ENCODE data around the gene SLIRP.
"Not testable (repeated sequence)": the region's sequence is repeated elsewhere in the genome, so short reads cannot be mapped to it uniquely, and the experiment has no call there.

Gene SLIRP

GRCh38 chr14:77707724-77708408 is at the start of gene SLIRP, which contains the start of gene ALKBH1:
SLIRP (plus strand) TSS chr14:77708103; CDS start chr14:77708112, 9 bp downstream.
ALKBH1 (minus strand) TSS chr14:77708023; CDS start chr14:77708004, 19 bp downstream.
- FAIRE-seq = no peak

DNA sequence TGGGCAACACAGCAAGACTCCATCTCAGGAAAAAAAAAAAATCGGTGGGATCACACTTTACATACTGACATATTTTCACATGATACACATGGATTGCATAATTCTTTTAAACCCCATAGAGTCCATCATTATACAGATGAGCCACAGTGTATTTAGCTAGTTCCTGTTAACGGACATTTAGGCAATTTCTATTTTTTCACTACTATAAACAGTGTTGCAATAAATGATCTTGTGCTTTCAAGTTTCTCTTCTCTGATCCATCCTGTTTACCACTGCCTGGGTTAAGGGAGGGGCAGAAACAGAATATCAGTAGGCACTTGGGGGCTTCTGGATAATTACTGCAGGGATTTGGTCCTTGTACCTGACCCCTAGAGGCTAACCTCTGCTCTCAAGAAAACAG is 48.1 kb upstream of the SLIRP start:
- FAIRE-seq = no peak

DNA sequence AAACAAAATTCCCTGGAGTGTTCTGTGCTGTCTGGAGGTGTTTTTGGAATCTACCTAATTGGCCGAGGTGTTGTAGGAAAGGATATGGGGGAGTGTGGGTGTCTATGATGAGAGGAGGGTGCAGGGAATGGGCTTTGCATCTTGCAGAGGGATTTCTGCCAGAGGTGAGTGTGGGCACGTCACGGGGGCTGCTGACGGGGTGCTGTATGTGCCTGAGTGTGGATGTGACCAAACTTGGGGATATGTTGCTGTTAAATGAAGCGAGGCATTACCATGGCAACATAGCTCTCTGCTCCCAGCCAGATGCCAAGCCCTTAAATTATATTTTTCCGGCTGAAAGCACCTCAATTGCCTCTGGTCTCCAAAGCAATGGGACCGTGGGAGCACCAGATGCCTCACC is 47.1 kb upstream of the SLIRP start:
- FAIRE-seq = no peak

GRCh38 chr14:77661562-77661961 is 46.3 kb upstream of the SLIRP start:
- not testable (repeated sequence) for FAIRE-seq

DNA sequence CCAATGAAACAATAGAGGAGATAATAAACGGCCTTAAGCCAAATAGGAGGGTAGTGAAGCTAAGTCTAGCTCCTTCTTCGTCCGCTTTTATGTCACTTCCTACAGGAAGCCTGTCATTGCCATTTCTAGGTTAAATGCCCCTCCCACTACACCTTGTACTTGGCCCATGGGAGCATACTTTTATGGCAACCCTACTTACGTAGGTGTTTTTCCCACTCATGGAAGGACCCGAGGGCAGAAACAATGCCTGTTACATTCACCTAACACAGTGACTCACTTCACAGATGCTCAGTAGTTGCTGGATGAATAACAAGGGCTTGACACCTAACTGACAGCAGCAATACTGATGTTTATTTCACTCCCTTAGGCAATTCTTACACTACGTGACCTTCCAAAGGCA is 44.6 kb upstream of the SLIRP start:
- FAIRE-seq = no peak

DNA sequence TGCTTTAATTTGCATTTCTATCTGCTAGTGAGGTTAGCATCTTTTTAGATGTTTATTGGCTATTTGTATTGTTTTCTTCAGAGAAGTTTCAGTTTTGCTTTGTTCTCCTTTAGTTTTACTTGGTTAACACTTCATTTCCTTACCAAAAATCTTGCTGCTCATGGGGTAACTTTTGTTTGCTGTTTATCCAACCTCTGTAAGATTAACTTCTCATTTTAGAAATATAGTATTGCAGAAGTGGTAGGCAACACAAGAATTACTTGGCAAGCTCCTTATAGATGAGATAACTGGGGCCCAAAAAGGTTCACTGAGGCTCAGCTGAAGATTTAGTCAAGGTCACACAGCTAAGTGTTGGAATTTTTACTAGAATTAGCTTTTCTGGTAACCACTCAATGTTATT is 40.6 kb upstream of the SLIRP start:
- no peak for FAIRE-seq

- FAIRE-seq = no peak
Observed at GRCh38 chr14:77673193-77673592, 34.7 kb upstream of the SLIRP start.

DNA sequence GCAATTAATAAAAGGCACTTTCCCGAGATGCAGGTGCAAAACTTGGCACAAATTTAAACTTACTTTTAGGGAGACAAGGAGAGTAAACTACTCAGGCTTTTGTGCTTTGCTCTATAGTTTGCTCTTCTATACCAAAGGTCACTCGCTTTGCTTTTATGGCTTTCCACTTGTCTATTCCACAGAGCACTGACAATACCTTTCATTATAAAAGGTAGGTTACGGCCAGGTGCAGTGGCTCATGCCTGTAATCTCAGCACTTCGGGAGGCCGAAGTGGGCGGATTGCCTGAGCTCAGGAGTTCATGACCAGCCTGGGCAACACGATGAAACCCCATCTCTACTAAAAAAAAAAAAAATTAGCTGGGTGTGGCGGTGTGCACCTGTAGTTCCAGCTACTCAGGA is 33.0 kb upstream of the SLIRP start:
- FAIRE-seq = no peak

GRCh38 chr14:77681196-77682157 is 26.4 kb upstream of the SLIRP start:
- no peak for FAIRE-seq

GRCh38 chr14:77682158-77682553 is 25.7 kb upstream of the SLIRP start:
- no peak for FAIRE-seq

- no peak for FAIRE-seq
Observed at GRCh38 chr14:77691259-77691658, 16.6 kb upstream of the SLIRP start.

- FAIRE-seq = no peak
Observed at GRCh38 chr14:77707355-77707723, 564 bp upstream of the SLIRP start.

GRCh38 chr14:77708749-77709148 is 846 bp downstream of the SLIRP start:
- no peak for FAIRE-seq

DNA sequence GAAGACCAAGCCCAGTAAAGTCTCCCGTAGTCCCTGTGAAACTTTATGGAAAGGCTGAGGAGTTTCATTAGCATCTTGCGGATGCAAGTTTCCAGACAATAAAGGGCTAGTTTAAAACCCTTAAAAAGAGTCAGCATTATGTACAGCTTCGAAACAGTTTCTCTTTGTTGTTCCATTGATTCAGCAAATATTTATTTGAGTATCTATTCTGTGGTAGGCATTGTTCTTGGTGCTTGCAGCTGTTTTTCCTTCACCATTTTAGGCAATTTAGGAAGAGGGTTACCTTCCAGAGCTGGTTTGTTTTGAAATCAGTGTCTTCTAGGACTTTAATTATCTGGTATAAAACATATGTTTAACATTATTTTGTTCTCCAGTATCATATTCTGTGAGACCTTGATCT is 1.5 kb downstream of the SLIRP start:
- FAIRE-seq = no peak

DNA sequence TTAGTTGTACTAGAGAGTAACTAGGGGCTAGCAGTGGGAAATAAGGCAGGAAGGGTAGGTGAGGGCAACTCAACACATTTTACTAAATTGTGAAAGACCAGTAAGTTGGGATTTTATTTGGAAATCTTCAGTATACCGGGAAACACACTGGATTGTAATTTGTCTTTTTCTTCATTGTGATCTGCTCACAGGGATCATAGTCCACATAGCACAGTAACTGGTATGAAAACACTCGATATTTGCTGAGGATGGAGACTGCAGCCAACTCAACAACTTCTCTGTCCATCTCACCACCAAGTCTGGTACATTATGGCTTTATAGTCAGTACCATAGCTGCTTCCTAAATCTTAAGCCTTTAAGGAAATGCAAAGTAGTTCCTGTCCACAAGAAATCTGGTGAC is 2.5 kb downstream of the SLIRP start:
- no peak for FAIRE-seq

- FAIRE-seq = no peak
Observed at GRCh38 chr14:77714926-77715325, 7.0 kb downstream of the SLIRP start.

- no peak for FAIRE-seq
Observed at GRCh38 chr14:77717608-77718305, 9.9 kb downstream of the SLIRP start.

- FAIRE-seq = no peak
Observed at GRCh38 chr14:77721437-77721836, 13.5 kb downstream of the SLIRP start.

- no peak for FAIRE-seq
Observed at GRCh38 chr14:77722301-77722700, 14.4 kb downstream of the SLIRP start.

DNA sequence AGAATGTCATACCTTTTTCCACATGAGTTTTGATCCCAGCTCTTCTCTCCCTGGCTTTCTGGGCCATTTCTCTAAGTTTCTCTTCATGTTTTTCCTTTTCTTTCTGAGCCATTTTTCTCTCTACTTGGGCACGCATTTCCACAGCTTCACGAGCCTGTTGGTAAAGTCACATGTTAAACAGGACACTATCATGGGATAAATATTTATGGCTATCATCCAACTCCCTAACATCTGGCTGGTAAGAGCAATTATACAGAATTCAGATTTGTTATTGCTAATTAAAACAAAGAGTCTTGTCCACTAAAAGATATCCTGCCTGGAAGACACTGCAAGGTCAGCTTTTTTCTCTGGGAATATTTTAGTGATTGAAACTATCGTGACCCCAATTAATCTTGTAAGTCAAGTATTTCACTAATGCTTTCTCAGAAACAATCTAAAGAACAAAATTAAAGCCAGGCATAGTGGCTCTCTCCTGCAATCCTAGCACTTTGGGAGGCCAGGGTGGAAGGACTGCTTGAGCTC is 23.1 kb downstream of the SLIRP start:
- no peak for FAIRE-seq

DNA sequence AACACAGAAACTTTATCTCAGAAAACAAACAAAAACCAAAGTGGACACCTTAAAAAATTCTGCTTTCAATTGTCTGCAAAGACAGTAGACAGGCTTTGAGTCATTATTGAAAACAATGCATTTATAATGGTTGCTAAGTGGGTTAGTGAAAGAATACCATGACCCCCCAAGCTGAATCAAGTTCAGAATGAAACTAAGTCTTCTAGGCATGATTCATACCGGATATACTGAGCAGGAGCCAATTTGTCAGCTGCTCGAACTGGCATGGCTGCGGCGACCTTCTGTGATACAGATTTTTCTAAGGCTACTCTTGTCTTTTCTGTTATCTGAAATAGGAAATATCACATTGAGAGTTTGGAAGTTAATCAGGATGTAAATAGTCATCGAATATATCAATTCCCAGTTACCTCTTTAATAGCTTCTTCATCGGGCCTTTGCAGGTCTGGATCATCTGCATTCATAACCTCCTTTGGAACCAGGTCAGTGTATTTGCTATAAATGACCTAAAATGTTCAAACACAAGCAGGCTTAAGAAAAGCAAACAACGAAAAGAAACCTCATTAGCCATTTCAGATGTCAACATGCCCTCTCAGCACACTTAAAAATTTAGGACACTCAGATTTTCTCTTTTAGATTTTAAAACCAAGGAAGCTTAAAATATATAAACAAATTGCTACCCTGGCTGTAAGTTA is 30.8 kb downstream of the SLIRP start:
- no peak for FAIRE-seq

DNA sequence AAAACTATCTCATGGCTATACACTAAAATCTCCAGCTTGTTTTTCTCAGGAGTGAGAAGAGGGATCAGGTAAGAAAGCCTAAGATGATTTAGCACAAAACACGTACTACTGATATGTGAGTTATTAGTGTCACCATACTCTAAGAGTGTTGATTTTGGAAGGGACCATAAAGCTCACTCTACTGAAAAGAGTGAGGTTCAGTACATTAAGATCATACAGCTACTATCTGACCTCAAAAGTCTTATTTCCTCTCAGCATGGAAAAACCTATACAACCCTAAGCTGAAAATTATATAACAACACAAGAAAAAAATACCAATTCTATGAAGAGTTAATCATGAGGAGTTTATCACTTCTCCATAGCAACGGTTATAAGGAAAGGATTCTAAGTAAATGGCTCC is 33.5 kb downstream of the SLIRP start:
- FAIRE-seq = no peak

Data from TTC549 (cell line).